Measurements from ENCODE around the gene CCL13. TPM values are rescaled to one million over a fixed set of nuclear protein-coding genes. Genes with fewer than 3 reads are reported as not detected.

Gene CCL13
- total and polyA plus RNA-seq, 12 donors = 0.17 to 17.6 (median 2.0) TPM

GRCh38 chr17:34387566-34387965 lies 31.3 kb downstream of the CCL13 start:
- H3K27me3 ChIP-seq = peaks cover 2% of the 10 kb centered on the region
- no peak for DNase-seq
- intact Hi-C loops (cut with DNase I) = no loop called here
- WGBS, 4 donors = 61 to 68% (median 65%) methylated on average over 5 of the region's 5 CpGs
- TF ChIP-seq CTCF (IDR thresholded peaks at IDR 0.05) (no peak), POLR2A (IDR thresholded peaks at IDR 0.05) (no peak)
- H3K4me1 ChIP-seq (replicated peaks in 1 of 2) = no peaks in the 10 kb centered on the region
- H3K9me3 ChIP-seq (replicated peaks in 1 of 3) = no peaks in the 10 kb centered on the region
- H3K4me3 ChIP-seq = no peak overlapping the region
- H3K36me3 ChIP-seq (replicated peaks in 1 of 2) = no peaks in the 10 kb centered on the region
- no peak overlapping the region for H3K27ac ChIP-seq

GRCh38 chr17:34389126-34389750 lies 33.0 kb downstream of the CCL13 start:
- Histone ChIP-seq H3K36me3 (replicated peaks in 1 of 2) (no peaks in the 10 kb centered on the region), H3K27ac (no peak overlapping the region), H3K4me3 (no peak overlapping the region), H3K4me1 (replicated peaks in 1 of 2) (no peaks in the 10 kb centered on the region), H3K9me3 (replicated peaks in 1 of 3) (no peaks in the 10 kb centered on the region), H3K27me3 (peaks cover 2% of the 10 kb centered on the region)
- no peak for DNase-seq
- 61 to 73% (median 67%) methylated on average over 6 of the region's 6 CpGs for WGBS, 4 donors
- intact Hi-C loops (cut with DNase I) = no loop called here
- TF ChIP-seq CTCF (IDR thresholded peaks at IDR 0.05) (no peak), POLR2A (IDR thresholded peaks at IDR 0.05) (no peak)

GRCh38 chr17:34390649-34391048 lies 34.4 kb downstream of the CCL13 start:
- 78 to 84% (median 83%) methylated on average over 4 of the region's 4 CpGs for WGBS, 4 donors
- no peaks in the 10 kb centered on the region for H3K4me1 ChIP-seq (replicated peaks in 1 of 2)
- TF ChIP-seq POLR2A (IDR thresholded peaks at IDR 0.05) (no peak), CTCF (IDR thresholded peaks at IDR 0.05) (no peak)
- H3K36me3 ChIP-seq (replicated peaks in 1 of 2) = no peaks in the 10 kb centered on the region
- DNase-seq = no peak
- intact Hi-C loops (cut with DNase I) = no loop called here
- no peaks in the 10 kb centered on the region for H3K9me3 ChIP-seq (replicated peaks in 1 of 3)
- H3K4me3 ChIP-seq = no peak overlapping the region
- no peak overlapping the region for H3K27ac ChIP-seq
- H3K27me3 ChIP-seq = peaks cover under 1% of the 10 kb centered on the region

- TF ChIP-seq CTCF (IDR thresholded peaks at IDR 0.05) (no peak), POLR2A (IDR thresholded peaks at IDR 0.05) (no peak)
- 76 to 83% (median 80%) methylated on average over 2 of the region's 2 CpGs for WGBS, 4 donors
- H3K9me3 ChIP-seq (replicated peaks in 1 of 3) = no peaks in the 10 kb centered on the region
- H3K27me3 ChIP-seq = no peaks in the 10 kb centered on the region
- H3K27ac ChIP-seq = no peak overlapping the region
- intact Hi-C loops (cut with DNase I) = no loop called here
- no peak for DNase-seq
- H3K36me3 ChIP-seq (replicated peaks in 1 of 2) = no peaks in the 10 kb centered on the region
- H3K4me3 ChIP-seq = no peak overlapping the region
- H3K4me1 ChIP-seq (replicated peaks in 1 of 2) = no peaks in the 10 kb centered on the region
Measured at GRCh38 chr17:34391241-34391640, 35.0 kb downstream of the CCL13 start.

Data from adrenal gland (tissue), 12 donors.